HepG2 (cell line): Measurements from ENCODE around the gene BICDL2. TPM values are rescaled to one million over a fixed set of nuclear protein-coding genes. Genes with fewer than 3 reads are reported as not detected.

ENCODE experiments used
- BCL6 ChIP-seq: IDR thresholded peaks from 2 replicates; pipeline ENCODE4 v1.6.1; 2016; ENCODE audit warnings: missing genetic modification reagents, missing compliant biosample characterization
- FOSL2 ChIP-seq: sonication (generic); formaldehyde crosslinking; IDR thresholded peaks from 2 replicates; pipeline ENCODE4 v1.4.0; 2020; ENCODE audit warnings: missing genetic modification reagents
- KIAA2018 ChIP-seq: sonication (generic); formaldehyde crosslinking; IDR thresholded peaks from 2 replicates; pipeline ENCODE4 v1.5.0; 2020; ENCODE audit warnings: mild to moderate bottlenecking, missing genetic modification reagents, borderline replicate concordance
- POLR2A ChIP-seq, 2 experiments: IDR thresholded peaks; 2 replicates each; pipeline ENCODE4 v1.6.1; 2011; ENCODE audit warnings: low read depth in 2 of 2, low read length in 2 of 2, mild to moderate bottlenecking in 1 of 2, moderate library complexity in 1 of 2; ENCODE audit not compliant: insufficient read depth in 1 of 2
- SOX6 ChIP-seq, 2 experiments: fragments of 450-650 bp in 1 of 2; sonication (generic) in 1 of 2; formaldehyde crosslinking in 1 of 2; IDR thresholded peaks; 2 replicates each; pipeline versions ENCODE4 v1.4.0 to v1.6.1; 2017 to 2020; ENCODE audit warnings: antibody characterized with exemption in 1 of 2, mild to moderate bottlenecking in 1 of 2, missing genetic modification reagents in 1 of 2
- ZHX2 ChIP-seq, 2 experiments: sonication (generic) in 1 of 2; formaldehyde crosslinking in 1 of 2; IDR thresholded peaks; 2 replicates each; pipeline versions ENCODE4 v1.6.1 to v1.9.0; 2014 to 2022; ENCODE audit warnings: antibody characterized with exemption in 1 of 2, borderline replicate concordance in 1 of 2, inconsistent platforms in 1 of 2, low read depth in 1 of 2, missing genetic modification reagents in 1 of 2
- ZNF343 ChIP-seq: sonication (generic); formaldehyde crosslinking; IDR thresholded peaks from 2 replicates; pipeline ENCODE4 v1.4.0; 2020; ENCODE audit warnings: mild to moderate bottlenecking, missing genetic modification reagents
- ZNF468 ChIP-seq: sonication (generic); formaldehyde crosslinking; IDR thresholded peaks from 2 replicates; pipeline ENCODE4 v1.8.0; 2022; ENCODE audit warnings: mild to moderate bottlenecking, moderate library complexity, missing genetic modification reagents
- ZNF737 ChIP-seq: sonication (generic); formaldehyde crosslinking; IDR thresholded peaks from 2 replicates; pipeline ENCODE4 v1.5.0; 2020; ENCODE audit warnings: missing genetic modification reagents, mild to moderate bottlenecking, borderline replicate concordance
- ZNF75D ChIP-seq: sonication (generic); formaldehyde crosslinking; IDR thresholded peaks from 2 replicates; pipeline ENCODE4 v1.8.1; 2023; ENCODE audit warnings: missing genetic modification reagents, mild to moderate bottlenecking, borderline replicate concordance
- ZNF761 ChIP-seq: sonication (generic); formaldehyde crosslinking; conservative IDR thresholded peaks from 2 replicates; pipeline ENCODE4 v1.4.0; 2020; ENCODE audit warnings: mild to moderate bottlenecking, missing genetic modification reagents
- polyA plus RNA-seq, 8 experiments: library from polyadenylated mRNA; depleted of rRNA in 3 of 8; stranded (reverse) in 7 of 8; unstranded in 1 of 8; fragments of >200 nt; fragmentation: Illumina TruSeq in 4 of 8; extraction: Trizol in 4 of 8; gene quantifications; 2 replicates each; pipeline versions ENCODE4 v1.2.1 to v1.2.3, GENCODE V29; 2011 to 2016; ENCODE audit warnings: low read depth in 4 of 8, missing spikeins in 1 of 8, mixed read lengths in 1 of 8; ENCODE audit not compliant: insufficient read depth in 1 of 8
- total RNA-seq, 5 experiments: library from RNA; depleted of rRNA; stranded (reverse); fragments of >200 nt; fragmentation: Illumina TruSeq; extraction: Trizol; gene quantifications; 2 replicates each; pipeline ENCODE4 v1.2.3, GENCODE V29; 2016; ENCODE audit warnings: low read depth in 1 of 5
- TF ChIP-seq, protein P1 (sequence below): sonication (generic); formaldehyde crosslinking; IDR thresholded peaks from 2 replicates; pipeline ENCODE4 v1.4.0; 2020; ENCODE audit warnings: missing genetic modification reagents, borderline replicate concordance

The BICDL2 gene
- total and polyA plus RNA-seq, 2 of the 13 experiments (the other 11 are each of a cell fraction or from before 2014, with no cell fraction given), result 0.12 TPM; not detected in 1

DNA sequence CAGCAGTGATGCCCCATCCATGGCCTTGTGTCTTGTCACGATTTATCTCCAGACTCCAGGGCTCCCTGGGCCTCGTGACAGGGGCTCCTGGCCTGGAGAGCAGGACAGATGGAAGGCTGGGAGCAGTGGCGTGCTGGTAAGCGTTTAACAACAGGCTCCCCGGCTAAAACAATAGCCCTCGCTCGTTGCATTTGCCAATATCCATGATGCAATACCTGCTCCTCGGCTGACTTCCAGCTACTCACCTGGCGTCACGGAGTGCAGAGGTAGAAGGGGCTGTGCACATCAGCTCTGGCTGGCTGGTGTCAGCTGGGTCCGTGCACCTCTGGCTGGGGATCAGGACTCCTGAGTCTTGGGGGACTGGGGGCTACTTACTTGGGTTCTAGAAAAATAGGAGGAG is 1.5 kb upstream of the BICDL2 start (continued):
- TF ChIP-seq KIAA2018 (no peak), ZNF468 (CRISPR knock-in tag) (no peak), ZNF75D (CRISPR knock-in tag) (no peak), BCL6 (CRISPR knock-in tag) (peak; percentile 29; the same call in 1 of the 2 replicates), SOX6 (IDR thresholded peaks at IDR 0.05) (no peak), SOX6 (CRISPR knock-in tag; IDR thresholded peaks at IDR 0.05) (peak; percentile 91), FOSL2 (CRISPR knock-in tag) (peak; percentile 43; the same call in 1 of the 2 replicates), POLR2A (IDR thresholded peaks at IDR 0.05; ENCODE audit: insufficient read depth in 1 of 2, low read depth in 2 of 2, low read length in 2 of 2) (no peak), ZNF761 (no peak), ZNF737 (no peak), ZNF343 (no peak), ZHX2 (IDR thresholded peaks at IDR 0.05; ENCODE audit: low read depth) (no peak), ZHX2 (CRISPR knock-in tag; IDR thresholded peaks at IDR 0.05; ENCODE audit: borderline replicate concordance) (no peak)
- TF ChIP-seq, protein P1, sequence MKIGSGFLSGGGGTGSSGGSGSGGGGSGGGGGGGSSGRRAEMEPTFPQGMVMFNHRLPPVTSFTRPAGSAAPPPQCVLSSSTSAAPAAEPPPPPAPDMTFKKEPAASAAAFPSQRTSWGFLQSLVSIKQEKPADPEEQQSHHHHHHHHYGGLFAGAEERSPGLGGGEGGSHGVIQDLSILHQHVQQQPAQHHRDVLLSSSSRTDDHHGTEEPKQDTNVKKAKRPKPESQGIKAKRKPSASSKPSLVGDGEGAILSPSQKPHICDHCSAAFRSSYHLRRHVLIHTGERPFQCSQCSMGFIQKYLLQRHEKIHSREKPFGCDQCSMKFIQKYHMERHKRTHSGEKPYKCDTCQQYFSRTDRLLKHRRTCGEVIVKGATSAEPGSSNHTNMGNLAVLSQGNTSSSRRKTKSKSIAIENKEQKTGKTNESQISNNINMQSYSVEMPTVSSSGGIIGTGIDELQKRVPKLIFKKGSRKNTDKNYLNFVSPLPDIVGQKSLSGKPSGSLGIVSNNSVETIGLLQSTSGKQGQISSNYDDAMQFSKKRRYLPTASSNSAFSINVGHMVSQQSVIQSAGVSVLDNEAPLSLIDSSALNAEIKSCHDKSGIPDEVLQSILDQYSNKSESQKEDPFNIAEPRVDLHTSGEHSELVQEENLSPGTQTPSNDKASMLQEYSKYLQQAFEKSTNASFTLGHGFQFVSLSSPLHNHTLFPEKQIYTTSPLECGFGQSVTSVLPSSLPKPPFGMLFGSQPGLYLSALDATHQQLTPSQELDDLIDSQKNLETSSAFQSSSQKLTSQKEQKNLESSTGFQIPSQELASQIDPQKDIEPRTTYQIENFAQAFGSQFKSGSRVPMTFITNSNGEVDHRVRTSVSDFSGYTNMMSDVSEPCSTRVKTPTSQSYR (CRISPR knock-in tag), result no peak
